ENCODE data around the gene NFATC3. TPM values are rescaled to one million over a fixed set of nuclear protein-coding genes. Genes with fewer than 3 reads are reported as not detected.
A peak's percentile ranks its signal among the peaks of the same experiment; 100 is the strongest.

NFATC3 gene
- total and polyA plus RNA-seq, 2 experiments from 2014 or later = 13.1 to 35.9 TPM

- no peak for TF ChIP-seq EZH2 (IDR thresholded peaks at IDR 0.05; ENCODE audit: borderline replicate concordance)
- TF ChIP-seq EZH2phosphoT487 (IDR thresholded peaks at IDR 0.05; ENCODE audit: low read depth, severe bottlenecking, unreplicated experiment) = no peak
- TF ChIP-seq CTCF (IDR thresholded peaks at IDR 0.05; ENCODE audit: poor library complexity) = no peak
- Histone ChIP-seq H3K27ac (no peak overlapping the region), H3K9me3 (ENCODE audit: low read depth) (no peaks in the 10 kb centered on the region), H3K4me3 (no peak overlapping the region), H2AFZ (no peak overlapping the region), H3K4me1 (ENCODE audit: insufficient read depth) (peaks cover 33% of the 10 kb centered on the region), H4K20me1 (ENCODE audit: insufficient read depth, poor library complexity, severe bottlenecking) (peaks cover 9% of the 10 kb centered on the region), H3K9me2 (replicated peaks; ENCODE audit: insufficient read depth) (no peaks in the 10 kb centered on the region), H3K79me2 (peaks cover 28% of the 10 kb centered on the region), H3K36me3 (replicated peaks; ENCODE audit: insufficient read depth, low read depth) (no peaks in the 10 kb centered on the region), H3K4me2 (no peak overlapping the region), H3K27me3 (no peaks in the 10 kb centered on the region)
- WGBS (ENCODE audit: low lambda C conversion rate, missing lambda C conversion rate) = 95% methylated on average over 26 of the region's 26 CpGs
- no peak for DNase-seq (ENCODE audit: low spot score)
These were observed 146.4 kb downstream of the NFATC3 start for GRCh38 chr16:68231384-68232136.

GRCh38 chr16:68232335-68232734 lies 147.2 kb downstream of the NFATC3 start:
- no peak overlapping the region for H2AFZ ChIP-seq
- no peaks in the 10 kb centered on the region for H3K27me3 ChIP-seq
- no peak for DNase-seq (ENCODE audit: low spot score)
- no peaks in the 10 kb centered on the region for H3K9me2 ChIP-seq (replicated peaks; ENCODE audit: insufficient read depth)
- H3K27ac ChIP-seq = no peak overlapping the region
- peaks cover 28% of the 10 kb centered on the region for H3K79me2 ChIP-seq
- H3K4me1 ChIP-seq (ENCODE audit: insufficient read depth) = peaks cover 32% of the 10 kb centered on the region
- no peak overlapping the region for H3K4me3 ChIP-seq
- H3K4me2 ChIP-seq = no peak overlapping the region
- 91% methylated on average over 16 of the region's 16 CpGs for WGBS (ENCODE audit: low lambda C conversion rate, missing lambda C conversion rate)
- TF ChIP-seq EZH2 (IDR thresholded peaks at IDR 0.05; ENCODE audit: borderline replicate concordance) (no peak), EZH2phosphoT487 (IDR thresholded peaks at IDR 0.05; ENCODE audit: low read depth, severe bottlenecking, unreplicated experiment) (no peak), CTCF (IDR thresholded peaks at IDR 0.05; ENCODE audit: poor library complexity) (no peak)
- H3K36me3 ChIP-seq (replicated peaks; ENCODE audit: insufficient read depth, low read depth) = no peaks in the 10 kb centered on the region
- H3K9me3 ChIP-seq (ENCODE audit: low read depth) = no peaks in the 10 kb centered on the region
- peaks cover 9% of the 10 kb centered on the region for H4K20me1 ChIP-seq (ENCODE audit: insufficient read depth, poor library complexity, severe bottlenecking)

- Histone ChIP-seq H3K4me1 (ENCODE audit: insufficient read depth) (peaks cover 28% of the 10 kb centered on the region), H3K4me2 (peak overlapping the region; percentile 85), H3K4me3 (no peak overlapping the region), H4K20me1 (ENCODE audit: insufficient read depth, poor library complexity, severe bottlenecking) (peaks cover 9% of the 10 kb centered on the region), H3K27ac (peak overlapping the region; percentile 100), H3K79me2 (peaks cover 28% of the 10 kb centered on the region), H2AFZ (no peak overlapping the region), H3K27me3 (no peaks in the 10 kb centered on the region), H3K9me2 (replicated peaks; ENCODE audit: insufficient read depth) (no peaks in the 10 kb centered on the region), H3K36me3 (replicated peaks; ENCODE audit: insufficient read depth, low read depth) (no peaks in the 10 kb centered on the region), H3K9me3 (ENCODE audit: low read depth) (no peaks in the 10 kb centered on the region)
- TF ChIP-seq EZH2 (IDR thresholded peaks at IDR 0.05; ENCODE audit: borderline replicate concordance) = no peak
- no peak for TF ChIP-seq CTCF (IDR thresholded peaks at IDR 0.05; ENCODE audit: poor library complexity)
- no peak for TF ChIP-seq EZH2phosphoT487 (IDR thresholded peaks at IDR 0.05; ENCODE audit: low read depth, severe bottlenecking, unreplicated experiment)
- no peak for DNase-seq (ENCODE audit: low spot score)
- WGBS (ENCODE audit: low lambda C conversion rate, missing lambda C conversion rate) = 88% methylated on average over 5 of the region's 5 CpGs
These were observed 148.1 kb downstream of the NFATC3 start for GRCh38 chr16:68233085-68233834.
